Subcutaneous abdominal adipose tissue (tissue), 5 donors: ENCODE measurements around the gene COPG2.
"Not testable (repeated sequence)": the region's sequence is repeated elsewhere in the genome, so short reads cannot be mapped to it uniquely, and the experiment has no call there.

Source experiments
- H3K27ac ChIP-seq: one replicate; pipeline ENCODE4 v1.7.0; 2013; ENCODE audit warnings: low read depth, mild to moderate bottlenecking, inconsistent platforms, low read length, moderate library complexity
- H3K27me3 ChIP-seq, 5 donors: one replicate each; pipeline ENCODE4 v1.7.0; 2013; ENCODE audit warnings: low read length in 5 of 5, inconsistent platforms in 1 of 5; ENCODE audit not compliant: control insufficient read depth in 5 of 5, insufficient read depth in 4 of 5
- H3K36me3 ChIP-seq, 5 donors: one replicate each; pipeline ENCODE4 v1.7.0; 2013; ENCODE audit warnings: low read length in 5 of 5; ENCODE audit not compliant: control insufficient read depth in 5 of 5, insufficient read depth in 5 of 5
- H3K4me1 ChIP-seq, 5 donors: one replicate each; pipeline ENCODE4 v1.7.0; 2013; ENCODE audit warnings: low read length in 5 of 5, mild to moderate bottlenecking in 3 of 5, moderate library complexity in 1 of 5; ENCODE audit not compliant: control insufficient read depth in 5 of 5, insufficient read depth in 5 of 5
- H3K4me3 ChIP-seq, 5 donors: one replicate each; pipeline ENCODE4 v1.7.0; 2013; ENCODE audit warnings: low read length in 5 of 5, low read depth in 1 of 5
- H3K9ac ChIP-seq, 5 donors: one replicate each; pipeline ENCODE4 v1.7.0; 2013; ENCODE audit warnings: low read length in 5 of 5, mild to moderate bottlenecking in 4 of 5, moderate library complexity in 3 of 5
- H3K9me3 ChIP-seq, 5 donors: one replicate each; pipeline ENCODE4 v1.7.0; 2013; ENCODE audit warnings: low read length in 5 of 5; ENCODE audit not compliant: control insufficient read depth in 5 of 5
- donor health status: healthy.
- donor health status: healthy.
- donor health status: healthy.
- donor health status: healthy.
- donor health status: healthy.

Gene COPG2

GRCh38 chr7:130515315-130516040, 153.1 kb downstream of the COPG2 start:
- no peaks in the 10 kb centered on the region for H3K27me3 ChIP-seq
- H3K36me3 ChIP-seq = peaks cover 13 to 36% (median 26%) of the 10 kb centered on the region in 5 donors
- no peak overlapping the region for H3K27ac ChIP-seq
- H3K9ac ChIP-seq = no peak overlapping the region
- peaks cover 0 to 3% (median 0%) of the 10 kb centered on the region in 5 donors for H3K4me1 ChIP-seq
- no peaks in the 10 kb centered on the region for H3K9me3 ChIP-seq
- H3K4me3 ChIP-seq = no peak overlapping the region

DNA sequence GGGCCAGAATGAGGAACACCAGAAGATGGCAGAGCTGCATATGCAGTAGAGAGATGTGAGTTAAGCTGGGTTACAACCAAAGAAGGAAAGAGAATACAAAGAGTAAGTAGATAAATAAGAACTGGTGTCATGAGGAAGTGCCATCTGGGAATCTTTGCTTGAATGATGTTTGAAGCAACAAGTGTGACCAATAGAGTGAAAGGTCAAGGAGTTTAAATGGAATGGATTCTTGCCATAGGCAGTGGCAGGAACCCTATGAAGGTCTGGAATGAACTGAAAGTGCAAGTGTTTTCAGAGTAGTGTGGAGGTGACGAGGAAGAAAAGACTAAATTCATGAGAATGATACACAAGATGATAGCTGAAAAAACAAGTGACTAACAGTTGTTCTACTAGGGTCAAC, 155.1 kb downstream of the COPG2 start:
- Histone ChIP-seq H3K9me3 (no peaks in the 10 kb centered on the region), H3K9ac (no peak overlapping the region), H3K27ac (no peak overlapping the region), H3K4me3 (no peak overlapping the region), H3K27me3 (no peaks in the 10 kb centered on the region), H3K36me3 (peaks cover 17 to 55% (median 25%) of the 10 kb centered on the region in 5 donors), H3K4me1 (peaks cover 0 to 3% (median 2%) of the 10 kb centered on the region in 5 donors)

DNA sequence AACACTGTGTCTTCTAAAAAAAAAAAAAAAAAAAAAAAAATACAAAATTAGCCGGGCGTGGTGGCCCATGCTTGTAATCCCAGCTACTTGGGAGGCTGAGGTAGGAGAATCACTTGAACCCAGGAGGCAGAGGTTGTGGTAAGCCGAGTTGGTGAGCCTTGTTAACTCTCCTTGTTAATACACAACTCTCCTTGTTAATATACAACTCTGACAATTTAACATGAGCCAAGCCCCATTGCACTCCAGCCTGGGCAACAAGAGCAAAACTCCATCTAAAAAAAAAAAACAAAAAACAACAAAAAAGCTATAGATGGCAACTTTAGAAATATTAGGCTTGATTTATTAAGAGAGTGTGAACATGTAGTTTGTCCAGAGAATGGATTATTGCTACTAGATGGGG, 156.5 kb downstream of the COPG2 start:
- H3K9ac ChIP-seq, H3K9me3 ChIP-seq, H3K4me3 ChIP-seq, H3K27me3 ChIP-seq, H3K4me1 ChIP-seq, H3K27ac ChIP-seq: not testable (repeated sequence)
- H3K36me3 ChIP-seq = peaks cover 29 to 67% (median 36%) of the 10 kb centered on the region in 5 donors

DNA sequence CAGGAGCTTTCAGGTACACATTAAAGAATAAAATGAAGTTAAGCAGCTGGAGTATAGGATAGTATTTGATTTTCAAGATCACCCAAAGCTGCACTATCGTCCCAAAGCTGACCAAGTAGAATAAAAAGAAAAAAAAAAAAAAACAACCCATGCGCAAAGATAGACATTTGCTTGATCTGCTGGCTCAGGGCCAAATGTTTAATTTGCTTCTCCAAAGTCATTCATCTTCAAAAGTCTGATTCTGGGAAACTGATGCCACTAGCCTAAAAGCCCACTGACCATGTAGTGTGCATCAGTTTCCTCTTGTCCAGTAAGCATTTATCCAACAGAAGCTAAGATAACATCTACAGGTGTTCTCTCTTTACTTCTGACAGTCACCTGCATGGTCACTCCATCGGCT, 162.2 kb downstream of the COPG2 start:
- Histone ChIP-seq H3K9ac (no peak overlapping the region), H3K27ac (peak overlapping the region; percentile 9), H3K4me3 (no peak overlapping the region), H3K27me3 (no peaks in the 10 kb centered on the region), H3K4me1 (peaks cover 0 to 8% (median 0%) of the 10 kb centered on the region in 5 donors), H3K36me3 (peaks cover 51 to 82% (median 62%) of the 10 kb centered on the region in 5 donors), H3K9me3 (no peaks in the 10 kb centered on the region)

DNA sequence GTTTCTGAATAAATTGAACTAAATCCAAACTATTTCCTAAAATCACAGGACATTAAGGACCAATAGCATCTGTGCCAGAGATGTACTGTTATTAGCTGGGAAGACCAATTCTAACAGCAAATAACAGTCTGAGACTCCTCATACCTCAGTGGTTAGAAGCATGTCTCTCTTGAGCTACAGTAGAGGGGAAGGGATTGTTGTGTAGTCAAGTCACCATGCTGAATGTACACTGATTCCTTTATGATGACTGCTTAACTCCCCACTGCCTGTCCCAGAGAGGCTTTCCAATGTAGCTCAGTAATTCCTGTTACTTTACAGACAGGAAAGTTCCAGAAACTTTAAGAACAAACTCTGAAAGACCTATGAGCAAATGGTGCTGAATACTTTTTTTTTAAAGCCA, 162.8 kb downstream of the COPG2 start:
- H3K4me1 ChIP-seq = peaks cover 0 to 8% (median 0%) of the 10 kb centered on the region in 5 donors
- no peaks in the 10 kb centered on the region for H3K27me3 ChIP-seq
- no peaks in the 10 kb centered on the region for H3K9me3 ChIP-seq
- H3K36me3 ChIP-seq = peaks cover 49 to 81% (median 67%) of the 10 kb centered on the region in 5 donors
- H3K27ac ChIP-seq = peak overlapping the region; percentile 5
- no peak overlapping the region for H3K4me3 ChIP-seq
- no peak overlapping the region for H3K9ac ChIP-seq

DNA sequence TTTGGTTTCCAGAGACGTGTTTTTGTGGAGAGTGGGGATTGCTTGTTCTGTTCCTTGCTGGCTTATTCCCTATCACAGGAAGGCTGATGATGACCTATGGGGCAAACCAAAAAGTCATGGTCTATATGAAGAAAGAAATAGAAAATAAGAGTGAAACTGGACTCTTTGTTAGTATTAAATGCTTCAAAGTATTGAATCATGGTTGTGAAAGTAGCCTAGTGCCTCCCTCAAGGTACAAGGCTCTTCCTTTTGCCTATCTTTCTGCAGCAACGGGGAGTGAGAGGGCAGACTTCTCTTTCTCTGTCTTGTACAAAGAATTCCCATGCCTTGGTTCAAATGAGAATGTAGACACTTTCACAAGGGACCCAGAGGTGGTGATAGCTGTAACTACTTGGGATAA, 167.6 kb downstream of the COPG2 start:
- Histone ChIP-seq H3K27ac (peak overlapping the region; percentile 42), H3K27me3 (no peaks in the 10 kb centered on the region), H3K4me3 (no peak overlapping the region), H3K9me3 (no peaks in the 10 kb centered on the region), H3K9ac (no peak overlapping the region), H3K36me3 (peaks cover 42 to 79% (median 66%) of the 10 kb centered on the region in 5 donors), H3K4me1 (peaks cover 0 to 10% (median 2%) of the 10 kb centered on the region in 5 donors)

GRCh38 chr7:130500463-130500862, 168.1 kb downstream of the COPG2 start:
- Histone ChIP-seq H3K4me3 (no peak overlapping the region), H3K36me3 (peaks cover 38 to 76% (median 62%) of the 10 kb centered on the region in 5 donors), H3K9ac (no peak overlapping the region), H3K27me3 (no peaks in the 10 kb centered on the region), H3K9me3 (no peaks in the 10 kb centered on the region), H3K4me1 (peaks cover 0 to 10% (median 2%) of the 10 kb centered on the region in 5 donors), H3K27ac (peak overlapping the region; percentile 42)

DNA sequence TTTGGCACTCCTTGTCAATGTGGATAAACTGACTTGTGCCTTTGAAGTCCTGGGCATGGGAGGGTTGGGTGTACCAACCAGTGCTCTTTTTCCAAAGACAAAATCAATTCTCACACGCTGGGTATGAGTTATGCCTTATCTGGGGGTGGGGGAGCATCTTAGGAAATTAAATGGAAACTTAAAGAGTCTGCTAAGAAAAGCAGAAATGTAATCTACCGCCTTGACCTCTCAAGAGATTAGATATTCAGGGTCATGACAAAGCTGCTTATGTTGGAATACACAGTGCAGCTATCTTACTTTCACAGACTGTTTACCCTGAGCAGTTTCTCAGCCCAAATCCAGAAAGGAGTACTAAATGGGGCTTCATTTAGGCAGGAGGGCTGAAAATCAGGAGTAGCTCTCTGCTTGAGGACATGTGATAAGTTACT, 174.1 kb downstream of the COPG2 start:
- Histone ChIP-seq H3K4me3 (peak overlapping the region; percentile 64 to 89 (median 73)), H3K9me3 (peaks cover 0 to 5% (median 0%) of the 10 kb centered on the region in 5 donors), H3K27me3 (no peaks in the 10 kb centered on the region), H3K4me1 (peaks cover 0 to 48% (median 26%) of the 10 kb centered on the region in 5 donors), H3K9ac (peak overlapping the region in 4 of 5 donors; percentile 4 to 87 (median 45)), H3K27ac (peak overlapping the region; percentile 91), H3K36me3 (peaks cover 8 to 26% (median 18%) of the 10 kb centered on the region in 5 donors)

DNA sequence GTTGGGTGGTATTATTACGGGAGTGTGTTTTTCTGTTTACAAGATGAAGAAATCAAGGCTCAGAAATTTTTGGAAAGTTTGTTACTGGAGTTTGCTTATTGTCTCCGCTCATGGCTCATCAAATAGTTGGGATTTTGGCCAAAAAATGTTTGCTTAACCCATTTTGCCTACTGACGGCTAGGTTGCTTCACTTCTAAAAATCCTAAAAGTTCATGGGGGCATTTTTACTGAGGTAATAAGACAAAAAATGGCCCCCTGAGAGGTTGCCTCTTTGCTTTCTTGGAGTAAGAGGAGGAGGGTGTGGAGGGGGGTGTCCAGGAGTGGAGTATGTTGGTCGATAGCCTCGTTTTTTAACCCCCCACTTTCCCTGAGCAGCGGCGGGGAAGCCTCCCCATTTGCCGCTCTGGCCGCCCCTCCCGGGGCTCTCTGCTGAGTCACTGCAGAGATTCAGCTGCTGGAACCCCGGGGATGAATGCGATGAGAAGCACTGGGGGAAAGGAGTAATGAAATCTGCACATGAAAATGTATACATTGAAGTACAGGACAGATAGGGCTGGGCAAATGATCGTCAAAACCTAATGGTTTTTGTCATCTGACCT, 175.2 kb downstream of the COPG2 start:
- peak overlapping the region; percentile 91 for H3K27ac ChIP-seq
- peaks cover 7 to 16% (median 10%) of the 10 kb centered on the region in 5 donors for H3K36me3 ChIP-seq
- H3K4me1 ChIP-seq = peaks cover 2 to 53% (median 30%) of the 10 kb centered on the region in 5 donors
- H3K27me3 ChIP-seq = no peaks in the 10 kb centered on the region
- H3K9ac ChIP-seq = peak overlapping the region; percentile 48 to 87 (median 71)
- peaks cover 0 to 5% (median 0%) of the 10 kb centered on the region in 5 donors for H3K9me3 ChIP-seq
- H3K4me3 ChIP-seq = peak overlapping the region; percentile 64 to 89 (median 73)
